ENCODE data around the gene CETN1.

The CETN1 gene

DNA sequence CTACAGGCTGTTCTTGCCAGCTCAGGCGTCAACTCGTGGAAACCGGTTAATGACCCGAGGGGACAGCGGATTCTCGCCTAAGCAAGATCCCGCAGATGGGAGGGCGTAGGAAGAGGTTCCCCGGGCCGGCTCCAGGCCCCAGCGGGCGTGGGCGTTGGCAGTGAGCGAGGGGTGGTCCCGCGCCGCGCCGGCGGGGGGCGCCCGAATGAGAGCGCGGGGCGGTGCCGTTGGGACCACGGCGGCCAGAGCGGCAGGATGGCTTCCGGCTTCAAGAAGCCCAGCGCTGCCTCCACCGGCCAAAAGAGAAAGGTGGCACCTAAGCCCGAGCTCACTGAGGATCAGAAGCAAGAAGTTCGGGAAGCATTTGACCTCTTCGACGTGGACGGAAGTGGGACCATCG is at the start of gene CETN1:
CETN1 (plus strand) TSS at position 227 of the 400 bp plus-strand sequence; CDS start at position 256, 29 bp downstream.
- no peak for DNase-seq

DNA sequence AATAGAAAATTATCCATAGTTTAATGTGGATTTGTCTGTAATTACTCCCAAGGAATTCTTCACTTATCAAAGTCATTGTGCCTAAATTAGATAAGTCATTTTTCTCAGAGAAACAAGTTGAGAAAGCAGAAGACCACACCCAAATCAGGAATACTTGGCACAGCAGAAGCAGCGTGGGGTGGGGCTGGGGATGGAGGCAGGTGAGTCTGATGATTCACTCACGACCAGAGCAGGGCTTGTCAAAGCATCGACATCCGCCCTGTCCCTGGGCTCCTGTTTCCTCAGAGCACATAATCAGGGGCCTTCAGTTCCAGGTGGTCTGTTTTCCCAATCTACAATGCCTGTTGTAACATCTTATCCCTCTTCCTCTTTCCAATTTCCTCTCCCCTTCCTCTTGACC is 48.2 kb upstream of the CETN1 start:
- DNase-seq = no peak

DNA sequence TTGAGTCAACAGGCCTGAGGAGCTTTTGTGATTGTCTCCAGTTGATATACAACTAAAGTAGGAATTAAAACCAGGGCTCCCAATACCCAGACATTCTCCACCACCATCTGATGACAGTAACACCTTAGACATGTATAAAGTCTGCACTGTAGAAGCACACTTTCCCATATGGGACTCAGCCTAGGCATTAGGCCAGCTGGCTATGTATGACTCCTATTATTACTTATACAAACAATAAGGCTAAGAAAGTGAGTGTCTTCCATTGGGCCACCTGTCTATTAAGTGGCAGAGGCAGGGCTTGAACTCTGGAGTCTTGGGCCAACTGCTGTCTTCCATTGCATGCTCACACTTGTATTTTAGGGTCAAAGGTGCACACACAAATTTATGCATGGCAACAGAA is 47.5 kb upstream of the CETN1 start:
- DNase-seq = no peak

DNA sequence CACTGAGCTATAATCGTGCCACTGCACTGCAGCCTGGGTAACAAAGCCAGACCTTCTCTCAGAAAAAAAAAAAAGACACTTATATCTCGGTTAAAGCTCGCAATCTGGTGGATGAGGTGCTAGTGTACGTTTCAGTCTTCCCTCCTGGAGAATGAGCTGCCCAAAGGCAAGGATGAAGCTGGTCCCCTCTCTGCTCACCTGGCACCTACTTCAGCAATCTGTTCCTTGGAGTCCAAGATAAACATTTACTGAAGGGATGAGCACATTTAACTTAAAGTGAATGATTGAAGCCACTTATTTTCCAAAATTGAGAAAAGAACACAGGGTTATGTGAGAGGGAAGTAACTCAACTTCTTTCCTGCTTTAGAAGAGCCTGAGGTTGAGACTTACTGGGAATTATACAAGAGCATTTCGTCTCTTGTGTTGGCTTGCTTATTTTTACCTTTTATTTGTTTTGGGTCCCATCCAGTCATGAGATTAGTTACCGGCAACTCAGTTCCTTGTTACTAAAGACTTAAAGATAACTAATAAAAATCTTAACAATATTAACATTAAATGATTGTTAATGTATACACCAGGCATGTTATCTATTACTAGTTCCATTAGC is 46.1 kb upstream of the CETN1 start:
- DNase-seq = no peak

DNA sequence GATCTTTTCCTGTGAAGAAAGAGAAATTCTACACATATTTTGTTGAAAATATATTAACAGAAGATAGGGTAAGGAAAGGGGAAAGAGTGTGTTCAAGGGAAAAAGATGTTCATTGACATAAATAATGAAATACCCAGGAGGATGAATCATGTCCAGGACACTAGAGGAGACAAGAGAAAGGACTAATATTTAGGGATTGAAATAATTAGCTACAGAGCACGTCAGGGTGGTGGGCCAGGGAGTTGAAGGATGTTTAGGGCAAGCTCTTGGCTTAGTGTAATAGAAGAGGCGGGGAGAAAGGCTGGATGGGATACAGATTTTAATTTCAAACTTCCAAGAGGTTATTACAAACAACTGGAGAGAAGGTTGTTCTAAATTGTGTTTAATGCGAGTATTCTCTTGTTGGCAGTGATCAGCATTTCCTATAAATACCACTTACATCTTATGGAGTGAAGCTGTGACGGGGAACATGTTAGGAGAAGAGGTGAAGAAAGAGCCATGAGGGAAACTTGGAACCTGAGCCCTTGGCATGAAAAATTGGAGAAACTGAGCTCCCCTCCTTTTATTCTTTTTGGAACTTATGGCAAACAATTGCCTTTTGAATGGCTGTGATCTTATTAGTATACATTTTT is 36.6 kb upstream of the CETN1 start:
- no peak for DNase-seq

DNA sequence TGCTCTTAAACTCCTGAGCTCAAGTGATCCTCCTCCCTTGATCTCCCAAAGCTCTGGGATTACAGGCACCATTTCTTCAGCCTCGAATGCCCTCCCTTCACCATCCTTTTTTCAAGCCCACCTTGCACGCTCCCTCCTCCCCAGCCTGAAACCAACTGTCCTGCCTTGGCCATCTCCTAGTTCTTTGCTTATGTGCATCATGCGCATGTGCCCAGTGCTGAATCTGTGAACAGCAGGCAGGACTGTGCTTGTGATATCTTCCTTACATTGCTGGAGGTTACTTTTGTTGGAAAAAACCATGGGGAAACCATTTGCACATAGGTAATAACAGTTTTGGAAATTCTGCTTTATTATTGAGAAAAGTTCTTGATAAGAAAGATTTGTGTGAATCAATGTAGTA is 30.2 kb upstream of the CETN1 start:
- DNase-seq = no peak

DNA sequence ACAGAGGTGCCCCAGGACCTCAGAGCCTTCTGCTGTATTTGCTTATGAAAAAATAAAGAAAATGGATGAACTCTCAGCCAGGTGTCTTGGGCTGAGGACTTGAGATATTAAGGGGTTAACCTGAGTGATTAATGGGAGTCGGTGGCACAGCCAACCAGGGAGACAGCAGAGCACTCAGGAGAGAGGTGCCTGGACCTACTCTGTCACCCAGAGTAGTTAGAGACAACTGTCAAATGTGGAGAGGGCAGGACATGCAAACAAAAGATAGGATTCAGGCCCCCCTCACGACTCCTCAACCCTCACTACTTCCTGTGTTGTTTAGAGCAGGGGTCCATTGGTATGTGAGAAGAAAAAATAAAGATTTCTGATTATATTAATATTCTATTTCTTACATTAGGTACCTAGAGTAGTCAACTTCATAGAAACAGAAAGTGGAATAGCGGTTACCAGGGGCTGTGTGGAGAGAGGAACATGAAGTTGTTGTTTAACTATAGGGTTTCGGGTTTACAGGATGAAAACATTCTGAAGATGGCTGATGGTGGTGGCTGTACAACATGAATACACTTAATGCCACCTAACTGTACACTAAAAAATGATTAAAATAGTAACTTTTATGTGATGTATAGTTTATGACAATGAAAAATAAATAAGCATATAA is 28.6 kb upstream of the CETN1 start:
- no peak for DNase-seq

DNA sequence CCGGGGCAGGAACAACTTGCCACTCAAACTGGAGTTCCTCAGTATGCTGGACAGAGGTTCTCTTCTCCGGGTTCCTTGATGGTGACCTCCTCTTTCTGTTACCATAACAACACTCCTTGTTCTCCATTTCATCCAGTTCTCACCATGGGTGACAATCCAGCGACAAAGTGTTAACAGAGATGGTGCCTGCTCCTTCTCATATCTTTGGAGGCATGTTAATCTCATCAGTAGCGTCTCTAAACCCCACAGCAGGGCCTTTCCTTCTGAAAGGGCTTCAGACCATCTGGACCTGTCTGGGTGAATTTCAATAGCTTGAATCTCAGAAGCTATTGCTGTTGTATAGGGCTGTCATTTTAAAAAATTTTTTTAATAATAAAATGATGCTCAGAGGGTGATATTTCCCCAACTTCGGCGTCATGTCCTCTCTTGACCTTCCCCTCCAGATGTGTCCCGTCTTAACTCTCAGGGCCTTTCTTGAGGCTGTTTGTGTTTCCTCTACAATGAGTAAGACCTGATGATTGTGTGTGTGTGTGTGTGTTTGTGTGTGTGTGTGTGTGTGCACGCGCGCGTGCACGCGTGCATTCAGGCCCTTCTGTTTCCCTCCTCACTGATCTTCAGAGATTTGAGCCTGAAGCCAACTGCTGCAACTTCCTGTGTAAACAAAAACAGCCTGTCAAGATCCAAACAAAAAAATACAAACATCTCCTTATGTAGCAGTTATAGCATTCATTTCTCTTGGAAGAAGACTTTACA is 24.3 kb upstream of the CETN1 start:
- DNase-seq = no peak

DNA sequence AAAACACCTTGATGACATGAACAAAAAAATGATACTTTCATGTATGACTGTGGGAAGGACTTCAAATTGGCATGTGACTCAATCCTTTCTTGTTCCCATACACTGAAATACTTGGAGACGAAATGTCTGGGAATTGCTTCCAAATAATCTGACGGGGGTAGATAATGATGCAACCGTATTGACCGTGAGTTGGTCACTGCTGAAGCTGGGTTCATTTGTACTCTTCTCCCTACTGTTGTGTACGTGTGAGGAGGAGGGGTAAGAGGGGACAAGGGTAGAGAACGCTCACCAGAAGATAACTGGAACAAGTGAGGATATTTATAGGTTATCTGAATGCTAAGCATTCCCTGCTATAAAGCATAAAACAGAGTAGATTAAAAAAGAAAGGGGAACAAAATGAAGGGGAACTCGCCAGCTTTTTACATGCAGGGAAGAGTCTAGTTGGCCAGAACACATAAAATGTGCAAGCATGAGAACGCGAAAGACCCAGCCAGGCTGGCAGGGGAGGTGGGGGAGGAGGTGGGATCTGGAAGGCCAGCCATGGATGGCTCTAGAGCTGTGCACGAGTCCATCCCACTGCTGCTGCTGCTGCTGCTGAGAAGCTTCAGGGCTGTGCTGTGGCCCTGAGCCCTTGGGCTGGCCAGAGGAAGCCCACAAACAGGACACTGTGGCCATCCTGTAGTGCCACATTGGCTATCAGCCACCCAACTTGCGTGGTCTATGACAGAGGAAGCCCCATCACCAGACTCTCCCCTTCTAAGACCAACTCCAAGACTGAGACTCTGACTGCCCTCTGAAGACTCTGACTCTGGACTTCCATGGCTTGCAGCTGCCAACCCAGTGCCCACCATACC is 15.2 kb upstream of the CETN1 start:
- DNase-seq = no peak

DNA sequence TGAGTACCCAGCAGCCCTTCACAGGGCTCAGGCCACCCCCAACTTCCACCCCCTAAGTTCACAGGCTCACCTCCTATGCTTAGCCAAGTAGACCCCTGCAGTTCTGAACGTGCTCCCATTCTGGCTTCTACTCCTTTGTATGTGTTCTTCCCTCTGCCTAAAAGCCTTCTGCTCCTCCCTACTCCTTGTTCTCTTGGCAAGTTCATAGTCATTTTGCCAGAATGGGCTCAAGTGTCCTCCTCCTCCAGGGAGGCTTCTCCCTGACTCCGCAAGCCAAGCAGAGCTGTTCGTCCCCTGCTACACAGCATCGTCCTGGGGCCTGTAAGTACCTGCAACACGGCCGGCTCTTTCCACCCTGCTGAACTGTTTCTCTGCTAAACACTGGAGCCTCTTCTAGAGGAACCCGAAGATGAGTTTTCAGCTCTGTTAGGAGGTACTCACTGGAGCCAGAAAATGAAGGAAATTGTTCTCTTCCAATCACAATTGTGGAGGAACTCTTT is 14.6 kb upstream of the CETN1 start:
- DNase-seq = no peak

DNA sequence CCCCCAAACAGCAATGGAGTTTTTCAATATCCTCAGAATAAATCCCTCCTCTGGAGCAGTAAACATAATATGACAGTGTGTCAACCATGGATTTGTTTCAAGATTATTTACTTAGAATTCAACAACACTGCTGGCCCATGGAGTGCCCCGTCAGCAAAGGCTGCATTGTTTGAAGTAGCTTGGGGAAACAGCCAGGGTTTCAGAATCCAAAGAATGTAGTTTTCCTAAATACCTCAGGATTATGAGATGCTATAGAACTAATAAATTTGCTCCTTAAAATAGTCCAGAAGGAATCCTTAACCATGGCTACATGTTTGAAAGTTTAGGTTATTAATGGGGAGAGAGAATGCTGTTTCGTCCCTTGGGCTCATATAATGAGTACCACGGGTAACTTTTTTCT is 13.1 kb upstream of the CETN1 start:
- DNase-seq = no peak

DNA sequence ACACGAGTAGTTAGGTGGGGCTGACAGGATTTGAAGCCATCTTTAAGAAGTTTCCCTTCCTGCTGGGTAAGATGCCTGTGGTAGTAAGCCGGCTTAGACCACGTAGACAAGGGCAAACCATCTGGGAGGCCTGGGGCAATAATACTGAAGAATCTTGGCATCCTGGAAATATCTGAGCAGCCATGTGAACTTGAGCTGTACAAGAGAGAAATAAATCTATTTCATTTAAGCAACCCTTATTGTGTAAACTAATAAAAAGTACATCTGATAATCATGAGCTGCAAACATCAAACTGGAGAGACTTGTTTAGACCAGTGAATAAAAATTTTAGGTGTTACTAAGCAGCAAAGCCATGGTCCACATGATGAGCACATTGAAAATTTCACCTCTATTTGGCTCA is 11.4 kb upstream of the CETN1 start:
- no peak for DNase-seq

DNA sequence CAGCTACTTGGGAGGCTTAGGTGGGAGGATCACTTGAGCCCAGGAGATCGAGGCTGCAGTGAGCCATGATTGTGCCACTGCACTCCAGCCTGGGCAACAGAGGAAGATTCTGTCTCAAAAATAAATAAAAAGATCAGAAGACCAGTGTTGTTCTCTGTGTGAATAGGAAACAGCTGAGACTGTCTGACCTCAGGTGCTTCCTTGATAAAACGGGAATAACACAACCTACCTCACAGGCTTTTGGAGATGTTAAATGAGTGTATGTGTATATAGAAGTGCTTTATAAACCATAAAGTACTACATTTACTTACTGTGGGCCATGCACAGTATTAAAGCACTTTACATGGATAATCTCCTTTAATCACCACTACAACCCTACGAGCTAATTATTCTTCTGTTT is 9.9 kb upstream of the CETN1 start:
- no peak for DNase-seq

DNA sequence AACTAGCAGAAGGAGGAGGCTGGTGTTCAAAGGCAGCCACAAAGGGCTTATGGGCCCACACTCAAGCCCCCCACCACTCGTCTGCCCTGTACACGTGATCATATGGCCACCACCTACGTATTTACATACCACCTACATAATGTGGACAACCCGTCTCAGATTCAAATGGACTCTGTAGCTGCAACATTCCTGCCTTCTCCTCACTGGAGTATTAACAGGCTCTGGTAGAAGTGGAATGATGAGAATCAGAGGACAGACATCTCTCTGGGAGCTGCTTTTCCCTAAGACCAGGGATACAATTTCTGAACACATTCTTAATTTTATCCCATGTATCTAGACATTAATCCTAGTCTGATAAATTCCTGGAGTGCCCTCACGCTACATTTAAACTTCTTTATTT is 9.5 kb upstream of the CETN1 start:
- no peak for DNase-seq

DNA sequence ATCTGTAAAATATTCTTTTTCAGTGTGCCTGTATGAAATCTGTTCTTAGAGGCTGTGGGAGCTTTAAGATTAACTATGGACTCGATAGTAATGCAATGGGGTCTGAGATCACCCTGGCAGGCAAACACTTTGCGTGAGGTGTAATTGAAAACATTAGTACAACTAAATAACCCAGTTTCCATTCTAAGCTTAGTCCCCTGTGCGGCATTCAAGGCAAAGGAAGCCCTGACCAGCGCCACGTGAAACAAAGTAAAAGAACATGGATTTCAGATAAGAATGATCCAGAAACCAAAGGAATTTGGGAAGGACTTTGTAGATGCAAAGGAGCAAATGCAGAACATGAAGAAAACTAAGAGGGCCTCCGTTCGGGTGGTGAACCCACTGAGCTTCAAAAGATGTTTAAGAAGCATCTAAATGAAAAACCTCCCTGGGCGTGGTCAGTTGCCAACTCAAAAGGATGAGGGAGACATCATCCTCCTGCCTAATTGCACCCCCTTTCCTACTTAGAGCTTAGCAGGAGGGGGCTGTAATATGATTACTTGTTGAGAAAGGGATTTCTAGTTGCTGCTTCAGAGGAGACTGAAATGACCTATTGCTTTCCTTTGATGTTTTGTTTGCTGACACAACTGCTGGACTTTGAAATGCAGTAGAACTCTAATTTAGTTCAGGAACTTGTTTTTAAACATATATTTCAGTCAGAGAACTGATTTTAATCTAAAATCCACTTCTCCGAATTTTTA is 7.9 kb upstream of the CETN1 start:
- no peak for DNase-seq

DNA sequence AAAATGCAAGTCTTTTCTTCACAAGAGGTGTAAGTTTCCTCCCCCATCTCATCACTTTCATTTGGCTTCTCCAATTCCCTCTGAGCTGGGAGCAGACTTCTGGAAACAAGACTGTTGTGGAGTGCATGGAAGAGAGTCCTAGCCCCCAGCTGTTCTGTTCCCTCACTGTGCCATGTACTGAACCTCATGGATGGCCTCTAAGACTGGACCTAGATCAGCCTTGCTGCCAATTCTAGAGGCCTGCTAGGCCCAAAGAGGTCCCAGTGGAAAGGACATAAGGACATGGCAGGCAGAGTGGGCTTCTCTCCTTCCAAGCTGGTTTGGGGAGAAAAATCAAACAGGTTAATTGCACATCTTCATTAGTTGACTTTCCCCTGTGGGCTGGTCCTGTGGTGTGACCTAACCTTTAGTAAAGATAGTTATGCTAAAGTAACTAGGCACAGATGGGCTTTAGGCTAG is 7.3 kb upstream of the CETN1 start:
- DNase-seq = no peak

DNA sequence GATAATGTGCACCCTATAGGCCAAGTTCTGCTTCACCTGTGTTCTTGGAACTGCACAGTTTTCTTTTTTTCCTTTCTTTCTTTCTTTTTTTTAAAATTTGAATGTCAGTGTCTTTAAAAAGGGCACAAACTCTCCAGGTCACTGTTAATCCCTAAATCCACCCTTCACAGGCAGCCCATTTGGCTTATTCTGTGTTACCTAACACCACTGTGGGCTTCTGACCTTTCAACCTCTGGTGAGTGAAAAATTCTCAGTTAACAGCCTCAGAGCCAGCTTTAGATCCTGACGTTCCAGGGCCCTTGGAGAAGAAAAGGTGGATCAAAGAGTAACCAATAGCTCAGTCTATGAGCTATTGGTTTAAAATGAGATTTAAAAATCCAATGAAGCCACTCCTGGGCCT is 6.8 kb upstream of the CETN1 start:
- DNase-seq = no peak

DNA sequence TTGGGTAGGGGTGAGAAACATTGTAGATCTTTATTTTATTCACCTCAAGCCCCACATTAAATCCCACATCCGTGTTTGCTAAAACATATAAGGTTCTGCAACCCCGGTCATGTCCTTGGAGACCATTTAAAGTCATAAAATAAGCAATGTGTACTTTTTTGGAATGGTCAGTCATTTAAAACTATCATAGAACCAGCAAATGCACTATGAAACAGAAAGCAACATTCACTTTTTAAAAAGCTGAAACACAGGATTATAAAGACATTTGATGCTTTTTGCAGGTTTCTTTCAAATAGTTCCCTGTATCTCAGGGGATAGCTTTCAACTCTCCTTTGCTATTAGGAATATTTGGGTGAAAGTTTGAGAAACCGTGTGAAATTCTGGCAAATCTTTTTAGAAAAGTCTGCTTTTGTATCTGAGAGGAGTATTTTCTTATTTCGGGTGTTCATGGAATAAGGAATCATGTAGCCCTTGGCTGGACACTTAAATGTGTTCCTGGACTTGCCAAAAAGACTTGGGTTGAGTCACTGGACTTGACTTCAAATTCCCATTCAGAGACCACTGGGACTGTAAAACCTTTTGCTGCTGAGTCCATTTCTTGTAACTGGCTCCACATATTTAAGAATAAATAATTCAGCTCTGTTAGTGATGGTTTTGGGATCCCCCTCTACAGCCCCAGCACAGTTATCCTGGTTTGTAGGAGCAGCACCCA is 5.9 kb upstream of the CETN1 start:
- DNase-seq = no peak

DNA sequence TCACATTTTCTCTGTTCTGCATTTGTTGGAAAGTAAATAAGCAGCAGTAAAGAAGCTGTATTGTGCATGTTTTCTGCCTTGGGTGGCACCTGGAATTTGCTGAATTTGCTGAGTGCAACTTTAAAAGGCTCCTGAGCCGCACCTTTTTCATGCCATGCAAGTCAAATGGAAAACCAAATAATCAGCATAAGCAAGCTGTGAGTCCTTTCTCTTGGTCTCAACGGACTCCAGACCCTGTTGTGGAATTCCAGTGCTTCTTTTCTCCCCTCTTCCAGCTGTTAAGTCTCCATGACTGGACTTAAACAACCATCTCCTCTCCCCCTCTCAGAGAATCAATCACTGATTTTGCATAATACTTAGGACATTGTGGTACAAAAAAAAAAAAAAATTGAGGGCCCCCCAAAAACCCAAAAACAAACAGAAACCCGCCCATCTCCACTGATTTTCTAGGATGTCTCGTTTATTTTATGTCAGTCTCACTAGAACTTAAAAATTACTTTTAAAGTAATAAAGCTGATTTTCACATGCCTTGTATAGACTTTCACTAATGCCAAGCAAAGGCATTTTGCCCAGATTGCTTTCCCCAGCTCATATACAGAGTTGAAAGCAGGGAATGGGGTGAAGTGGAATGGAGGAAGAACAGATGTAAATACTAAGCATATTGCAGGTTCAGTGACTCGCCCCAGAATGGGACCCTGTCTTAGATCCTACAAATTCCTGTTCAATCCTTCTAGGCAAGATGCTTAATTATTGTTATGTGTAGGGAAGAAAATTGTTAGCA is 5.1 kb upstream of the CETN1 start:
- no peak for DNase-seq

DNA sequence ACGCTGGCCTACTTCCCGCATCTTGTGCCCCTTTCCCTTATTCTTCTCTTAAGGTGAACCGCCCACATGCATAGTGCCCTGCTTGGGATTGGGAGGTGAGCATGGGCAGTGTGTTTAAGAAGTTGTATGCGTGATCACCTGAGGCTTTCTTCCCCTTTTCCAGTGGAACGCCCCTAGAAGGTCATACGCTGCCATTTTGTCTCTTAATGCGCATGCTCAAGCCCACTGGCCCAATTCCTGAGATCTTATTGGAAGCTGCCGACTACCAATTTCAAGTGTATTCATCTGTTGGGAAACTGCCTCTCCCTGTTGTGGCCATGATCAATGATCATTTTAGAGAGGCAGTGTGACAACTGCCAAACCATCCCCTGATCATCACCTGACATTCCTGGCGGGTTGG is 3.3 kb upstream of the CETN1 start:
- DNase-seq = no peak
